ENCODE data around the gene WFS1. TPM values are rescaled to one million over a fixed set of nuclear protein-coding genes. Genes with fewer than 3 reads are reported as not detected.

WFS1 gene, protein sequence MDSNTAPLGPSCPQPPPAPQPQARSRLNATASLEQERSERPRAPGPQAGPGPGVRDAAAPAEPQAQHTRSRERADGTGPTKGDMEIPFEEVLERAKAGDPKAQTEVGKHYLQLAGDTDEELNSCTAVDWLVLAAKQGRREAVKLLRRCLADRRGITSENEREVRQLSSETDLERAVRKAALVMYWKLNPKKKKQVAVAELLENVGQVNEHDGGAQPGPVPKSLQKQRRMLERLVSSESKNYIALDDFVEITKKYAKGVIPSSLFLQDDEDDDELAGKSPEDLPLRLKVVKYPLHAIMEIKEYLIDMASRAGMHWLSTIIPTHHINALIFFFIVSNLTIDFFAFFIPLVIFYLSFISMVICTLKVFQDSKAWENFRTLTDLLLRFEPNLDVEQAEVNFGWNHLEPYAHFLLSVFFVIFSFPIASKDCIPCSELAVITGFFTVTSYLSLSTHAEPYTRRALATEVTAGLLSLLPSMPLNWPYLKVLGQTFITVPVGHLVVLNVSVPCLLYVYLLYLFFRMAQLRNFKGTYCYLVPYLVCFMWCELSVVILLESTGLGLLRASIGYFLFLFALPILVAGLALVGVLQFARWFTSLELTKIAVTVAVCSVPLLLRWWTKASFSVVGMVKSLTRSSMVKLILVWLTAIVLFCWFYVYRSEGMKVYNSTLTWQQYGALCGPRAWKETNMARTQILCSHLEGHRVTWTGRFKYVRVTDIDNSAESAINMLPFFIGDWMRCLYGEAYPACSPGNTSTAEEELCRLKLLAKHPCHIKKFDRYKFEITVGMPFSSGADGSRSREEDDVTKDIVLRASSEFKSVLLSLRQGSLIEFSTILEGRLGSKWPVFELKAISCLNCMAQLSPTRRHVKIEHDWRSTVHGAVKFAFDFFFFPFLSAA
- total RNA-seq = 26.6 and 109 TPM in 2 replicates

DNA sequence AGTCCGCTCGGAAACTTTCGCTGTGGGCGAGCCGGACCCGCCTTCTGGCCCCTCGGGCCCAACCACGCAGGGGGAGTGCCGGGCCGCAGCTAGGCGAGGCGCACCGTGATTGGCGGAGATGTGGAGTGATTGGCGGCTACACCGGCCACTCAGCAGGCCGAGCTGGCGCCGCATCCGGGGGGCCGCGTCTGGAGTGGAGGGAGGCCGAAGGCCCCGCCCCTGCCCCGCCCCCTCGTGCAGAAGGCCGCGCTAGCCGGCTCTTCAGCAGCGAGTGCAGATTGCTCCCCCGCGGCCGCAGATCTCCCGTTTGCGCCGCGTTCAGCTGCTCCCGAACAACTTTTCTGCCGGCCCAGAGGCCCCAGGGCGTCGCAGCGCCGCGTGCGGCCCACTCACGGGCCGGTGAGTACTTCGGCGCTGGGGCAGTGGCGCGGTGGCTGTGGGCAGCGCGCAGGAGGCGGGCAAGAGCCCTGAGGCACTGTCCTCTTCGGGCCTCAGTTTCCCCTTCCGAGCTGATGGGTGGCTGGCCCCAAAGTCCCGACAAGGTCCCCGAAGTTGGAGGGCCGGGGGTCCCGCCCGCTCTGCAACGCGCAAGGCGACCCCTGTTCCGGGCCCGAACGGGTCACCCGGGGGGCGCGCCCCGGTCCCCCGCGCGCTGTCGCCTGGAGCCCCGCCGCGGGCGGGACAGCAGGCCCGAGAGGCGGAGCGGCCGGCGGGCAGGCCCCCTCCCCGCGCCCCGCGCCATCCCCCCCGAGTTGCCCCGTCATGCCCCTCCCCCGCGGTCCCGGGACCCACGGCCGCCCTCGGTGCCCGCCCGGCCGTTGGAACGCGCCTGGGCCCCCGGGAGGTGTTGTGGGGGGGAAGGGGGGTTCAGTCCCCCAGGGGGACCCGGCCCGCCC is at the start of gene WFS1:
Gene WFS1 (plus strand): TSS at position 235 of the 896 bp plus-strand sequence. CDS start 7,606 bp downstream, outside the sequence.

Other genes with a start within 250 kb of the WFS1 start
- not detected in 2 replicates for gene JAKMIP1, start 69.3 kb upstream of the WFS1 start, total RNA-seq
- gene PPP2R2C, start 202.8 kb downstream of the WFS1 start, total RNA-seq = 0.16 and 0.38 TPM in 2 replicates

All from bladder microvascular endothelial cell (primary cell).